ENCODE data around the gene ARID1B. TPM values are rescaled to one million over a fixed set of nuclear protein-coding genes. Genes with fewer than 3 reads are reported as not detected.

Gene ARID1B
- total RNA-seq, 1 experiment from 2014 or later, result 91.7 TPM

DNA sequence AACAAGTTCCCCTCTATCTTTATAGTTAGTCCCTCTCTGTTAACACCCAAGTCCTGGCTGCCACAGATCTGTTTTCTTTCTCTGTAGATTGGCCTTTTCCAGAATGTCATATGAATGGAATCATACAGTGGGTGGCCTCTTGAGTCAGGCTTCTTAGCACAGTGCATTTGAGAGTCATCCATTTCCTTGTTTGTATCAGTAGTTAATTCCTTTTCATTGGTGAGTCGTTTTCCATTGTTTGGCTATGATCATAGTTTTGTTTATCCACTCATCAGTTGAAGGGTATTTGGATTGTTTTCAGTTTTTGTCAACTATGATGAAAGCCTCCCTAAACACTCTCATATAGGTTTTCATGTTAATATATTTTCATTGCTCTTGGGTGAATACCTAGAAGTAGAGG, 248.3 kb downstream of the ARID1B start:
- H3K4me1 ChIP-seq (ENCODE audit: control insufficient read depth, insufficient read depth, low read length), result peaks cover 12% of the 10 kb centered on the region; the same call in 1 of the 2 replicates
- no peak overlapping the region for H3K4me3 ChIP-seq (ENCODE audit: low read depth in 2 of 2, low read length in 2 of 2)
- ATAC-seq (no peak), DNase-seq (ENCODE audit: low read depth, low spot score) (no peak)
- H3K27me3 ChIP-seq (ENCODE audit: control insufficient read depth, insufficient read depth, low read length), result no peaks in the 10 kb centered on the region
- H3K27ac ChIP-seq (ENCODE audit: low read length), result no peak overlapping the region
- no TSS peak for BruUV-seq (replicated peaks)
- CTCF ChIA-PET, result no interaction called here
- intact Hi-C loops (cut with micrococcal nuclease; ENCODE audit: unreplicated experiment) (no loop called here), in situ Hi-C loops (cut with HindIII; ENCODE audit: low pct_unique_long_range_greater_than_20kb, low sequenced_read_pairs) (no loop called here)
- no peaks in the 10 kb centered on the region; the same call in none of the 2 replicates for H3K36me3 ChIP-seq (ENCODE audit: control insufficient read depth, insufficient read depth, low read length)
- H3K9me3 ChIP-seq (ENCODE audit: control insufficient read depth, insufficient read depth, low read depth, low read length), result peaks cover 6% of the 10 kb centered on the region; the same call in 1 of the 2 replicates
- TF ChIP-seq TCF7L2 (IDR thresholded peaks at IDR 0.05; ENCODE audit: low read depth, low read length) (no peak), POLR2AphosphoS5 (IDR thresholded peaks at IDR 0.05; ENCODE audit: low read depth, low read length) (no peak), SIN3A (IDR thresholded peaks at IDR 0.05; ENCODE audit: borderline replicate concordance, insufficient read depth, low read depth, low read length) (no peak)
- TF ChIP-seq, protein P1, sequence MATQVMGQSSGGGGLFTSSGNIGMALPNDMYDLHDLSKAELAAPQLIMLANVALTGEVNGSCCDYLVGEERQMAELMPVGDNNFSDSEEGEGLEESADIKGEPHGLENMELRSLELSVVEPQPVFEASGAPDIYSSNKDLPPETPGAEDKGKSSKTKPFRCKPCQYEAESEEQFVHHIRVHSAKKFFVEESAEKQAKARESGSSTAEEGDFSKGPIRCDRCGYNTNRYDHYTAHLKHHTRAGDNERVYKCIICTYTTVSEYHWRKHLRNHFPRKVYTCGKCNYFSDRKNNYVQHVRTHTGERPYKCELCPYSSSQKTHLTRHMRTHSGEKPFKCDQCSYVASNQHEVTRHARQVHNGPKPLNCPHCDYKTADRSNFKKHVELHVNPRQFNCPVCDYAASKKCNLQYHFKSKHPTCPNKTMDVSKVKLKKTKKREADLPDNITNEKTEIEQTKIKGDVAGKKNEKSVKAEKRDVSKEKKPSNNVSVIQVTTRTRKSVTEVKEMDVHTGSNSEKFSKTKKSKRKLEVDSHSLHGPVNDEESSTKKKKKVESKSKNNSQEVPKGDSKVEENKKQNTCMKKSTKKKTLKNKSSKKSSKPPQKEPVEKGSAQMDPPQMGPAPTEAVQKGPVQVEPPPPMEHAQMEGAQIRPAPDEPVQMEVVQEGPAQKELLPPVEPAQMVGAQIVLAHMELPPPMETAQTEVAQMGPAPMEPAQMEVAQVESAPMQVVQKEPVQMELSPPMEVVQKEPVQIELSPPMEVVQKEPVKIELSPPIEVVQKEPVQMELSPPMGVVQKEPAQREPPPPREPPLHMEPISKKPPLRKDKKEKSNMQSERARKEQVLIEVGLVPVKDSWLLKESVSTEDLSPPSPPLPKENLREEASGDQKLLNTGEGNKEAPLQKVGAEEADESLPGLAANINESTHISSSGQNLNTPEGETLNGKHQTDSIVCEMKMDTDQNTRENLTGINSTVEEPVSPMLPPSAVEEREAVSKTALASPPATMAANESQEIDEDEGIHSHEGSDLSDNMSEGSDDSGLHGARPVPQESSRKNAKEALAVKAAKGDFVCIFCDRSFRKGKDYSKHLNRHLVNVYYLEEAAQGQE (IDR thresholded peaks at IDR 0.05; ENCODE audit: insufficient read depth in 1 of 2, low read depth in 2 of 2, low read length in 1 of 2), result no peak
- POLR2A ChIA-PET, result no interaction called here

DNA sequence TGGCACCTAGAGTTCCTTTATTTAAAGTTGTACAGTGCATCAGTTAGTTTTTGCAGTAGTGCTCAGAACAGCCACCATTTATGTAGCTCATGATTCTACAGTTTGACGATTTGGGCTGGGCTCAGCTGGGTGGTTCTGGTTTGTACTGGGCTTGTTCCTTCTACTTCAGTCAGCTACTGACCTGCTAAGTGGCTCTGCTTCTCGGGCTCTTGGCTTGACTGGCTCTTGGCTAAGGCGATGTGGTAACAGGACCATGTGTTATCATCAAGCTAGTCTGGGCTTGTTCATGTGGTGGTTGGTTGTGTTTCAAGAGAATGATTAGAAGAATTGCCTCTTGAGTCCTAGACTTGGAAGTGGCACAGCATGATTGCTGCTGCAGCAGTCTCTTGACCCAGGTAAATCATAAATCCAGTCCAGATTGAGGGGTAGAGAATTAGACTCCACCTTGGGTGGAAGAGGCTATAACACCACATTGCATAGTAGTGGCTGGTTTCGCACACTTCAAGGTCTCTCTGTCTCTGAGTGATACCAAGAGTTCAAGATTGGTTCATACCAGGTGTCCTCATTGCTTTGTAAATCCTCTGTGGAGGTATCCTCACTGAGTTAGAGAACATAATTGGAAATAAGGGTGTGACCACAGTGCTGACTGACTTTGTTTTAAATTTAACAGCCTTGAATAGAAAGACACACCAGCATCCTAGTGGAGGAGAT, 253.0 kb downstream of the ARID1B start:
- in situ Hi-C loops (cut with HindIII; ENCODE audit: low pct_unique_long_range_greater_than_20kb, low sequenced_read_pairs) (no loop called here), intact Hi-C loops (cut with micrococcal nuclease; ENCODE audit: unreplicated experiment) (no loop called here)
- Histone ChIP-seq H3K27me3 (ENCODE audit: control insufficient read depth, insufficient read depth, low read length) (no peaks in the 10 kb centered on the region), H3K4me3 (ENCODE audit: low read depth in 2 of 2, low read length in 2 of 2) (no peak overlapping the region), H3K27ac (ENCODE audit: low read length) (no peak overlapping the region), H3K9me3 (ENCODE audit: control insufficient read depth, insufficient read depth, low read depth, low read length) (peaks cover 5% of the 10 kb centered on the region; the same call in 1 of the 2 replicates), H3K4me1 (ENCODE audit: control insufficient read depth, insufficient read depth, low read length) (peaks cover 12% of the 10 kb centered on the region; the same call in 1 of the 2 replicates), H3K36me3 (ENCODE audit: control insufficient read depth, insufficient read depth, low read length) (no peaks in the 10 kb centered on the region; the same call in 1 of the 2 replicates)
- no TSS peak for BruUV-seq (replicated peaks)
- POLR2A ChIA-PET, result no interaction called here
- TF ChIP-seq, protein P2, sequence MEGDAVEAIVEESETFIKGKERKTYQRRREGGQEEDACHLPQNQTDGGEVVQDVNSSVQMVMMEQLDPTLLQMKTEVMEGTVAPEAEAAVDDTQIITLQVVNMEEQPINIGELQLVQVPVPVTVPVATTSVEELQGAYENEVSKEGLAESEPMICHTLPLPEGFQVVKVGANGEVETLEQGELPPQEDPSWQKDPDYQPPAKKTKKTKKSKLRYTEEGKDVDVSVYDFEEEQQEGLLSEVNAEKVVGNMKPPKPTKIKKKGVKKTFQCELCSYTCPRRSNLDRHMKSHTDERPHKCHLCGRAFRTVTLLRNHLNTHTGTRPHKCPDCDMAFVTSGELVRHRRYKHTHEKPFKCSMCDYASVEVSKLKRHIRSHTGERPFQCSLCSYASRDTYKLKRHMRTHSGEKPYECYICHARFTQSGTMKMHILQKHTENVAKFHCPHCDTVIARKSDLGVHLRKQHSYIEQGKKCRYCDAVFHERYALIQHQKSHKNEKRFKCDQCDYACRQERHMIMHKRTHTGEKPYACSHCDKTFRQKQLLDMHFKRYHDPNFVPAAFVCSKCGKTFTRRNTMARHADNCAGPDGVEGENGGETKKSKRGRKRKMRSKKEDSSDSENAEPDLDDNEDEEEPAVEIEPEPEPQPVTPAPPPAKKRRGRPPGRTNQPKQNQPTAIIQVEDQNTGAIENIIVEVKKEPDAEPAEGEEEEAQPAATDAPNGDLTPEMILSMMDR (IDR thresholded peaks at IDR 0.05), result no peak
- no peak for TF ChIP-seq SIN3A (IDR thresholded peaks at IDR 0.05; ENCODE audit: borderline replicate concordance, insufficient read depth, low read depth, low read length)
- TF ChIP-seq POLR2AphosphoS5 (IDR thresholded peaks at IDR 0.05; ENCODE audit: low read depth, low read length), result no peak
- TF ChIP-seq, protein P1 (IDR thresholded peaks at IDR 0.05; ENCODE audit: insufficient read depth in 1 of 2, low read depth in 2 of 2, low read length in 1 of 2), result no peak
- no peak for TF ChIP-seq TCF7L2 (IDR thresholded peaks at IDR 0.05; ENCODE audit: low read depth, low read length)
- no peak for ATAC-seq
- CTCF ChIA-PET, result interaction anchor here (0.5 kb wide), 1 partner anchor 14 kb away, joined by 8 read pairs; no protein-coding TSS in a partner anchor
- DNase-seq (ENCODE audit: low read depth, low spot score), result no peak
